Activated naive CD8-positive, alpha-beta T cell treated with anti-CD3 and anti-CD28 coated beads, Interleukin-2, amount 50 U/mL, for 16 hours (primary cell): ENCODE data around the gene DNAJC18.
"Not testable (repeated sequence)": the region's sequence is repeated elsewhere in the genome, so short reads cannot be mapped to it uniquely, and the experiment has no call there.

Source experiments
- DNase-seq: peaks from one replicate; pipeline ENCODE4 v3.0.0-alpha.2; 2020; ENCODE audit warnings: low read depth, low spot score

DNAJC18 gene

DNA sequence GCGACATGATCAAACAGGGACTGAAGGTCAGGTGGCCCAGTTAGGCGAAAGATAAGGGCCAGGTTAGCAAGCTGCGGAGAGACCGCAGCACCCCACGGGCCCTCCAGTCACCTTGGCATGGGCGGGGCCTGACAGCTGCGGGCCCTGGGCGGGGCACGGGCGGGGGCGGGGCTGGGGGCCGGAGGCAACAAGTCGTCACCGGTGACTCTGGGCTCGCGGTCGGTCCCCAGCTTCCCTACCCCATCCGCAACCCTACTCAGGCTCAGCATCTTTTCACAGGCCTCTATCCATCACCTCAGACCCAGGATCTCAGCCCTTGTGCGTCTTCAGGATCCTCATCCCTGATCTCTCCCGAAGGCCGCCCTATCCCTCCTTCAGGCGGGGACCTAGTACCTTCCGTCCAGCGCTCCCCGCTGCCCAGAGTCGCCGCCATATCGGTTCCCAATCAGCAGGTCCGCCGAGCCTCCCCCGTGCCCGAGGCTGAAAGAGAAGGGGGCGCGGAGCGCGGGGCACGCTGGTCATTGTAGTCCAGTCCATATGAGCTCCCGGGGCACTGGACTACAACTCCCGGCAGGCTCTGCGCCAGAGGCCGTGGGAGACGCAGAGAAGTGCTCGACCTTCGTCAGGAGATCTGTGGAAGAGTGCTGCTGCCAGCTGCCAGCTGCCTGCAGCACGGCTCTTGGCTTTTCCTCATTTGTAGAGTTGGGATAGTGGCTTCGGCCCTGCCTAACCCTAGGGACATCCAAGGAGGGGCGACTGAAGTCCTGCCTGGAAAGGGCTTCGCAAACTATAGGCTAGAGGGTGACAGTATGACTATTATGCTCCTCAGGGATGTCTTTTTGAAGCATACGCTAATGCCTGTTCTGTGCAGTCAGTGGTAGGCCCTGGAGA, at the start of gene DNAJC18:
DNAJC18 (minus strand) TSS at position 513 of the 891 bp plus-strand sequence; CDS start at position 433, 80 bp downstream.
- DNase-seq: peak; percentile 80

DNA sequence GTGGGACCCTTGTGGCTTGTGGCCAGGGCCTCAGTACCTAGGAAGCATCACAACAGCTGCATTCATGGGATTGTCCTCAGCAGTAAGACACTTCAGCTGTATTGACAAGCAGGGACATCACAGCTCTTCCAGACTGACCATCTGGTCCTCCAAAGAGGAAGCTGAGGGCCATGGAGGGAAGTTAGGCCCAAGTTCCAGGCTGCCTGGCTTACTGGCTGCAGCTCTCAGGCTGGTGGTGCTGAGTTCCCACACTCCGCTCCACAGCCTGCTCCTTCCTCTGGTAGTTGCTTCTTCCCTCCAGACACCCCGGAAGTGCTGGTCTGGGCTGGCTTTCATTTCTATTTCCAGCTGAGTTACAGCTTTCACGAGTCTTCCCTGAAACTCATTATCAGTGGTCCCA, 48.9 kb upstream of the DNAJC18 start:
- DNase-seq: no peak

GRCh38 chr5:139486201-139486600, 46.9 kb upstream of the DNAJC18 start:
- no peak for DNase-seq

DNA sequence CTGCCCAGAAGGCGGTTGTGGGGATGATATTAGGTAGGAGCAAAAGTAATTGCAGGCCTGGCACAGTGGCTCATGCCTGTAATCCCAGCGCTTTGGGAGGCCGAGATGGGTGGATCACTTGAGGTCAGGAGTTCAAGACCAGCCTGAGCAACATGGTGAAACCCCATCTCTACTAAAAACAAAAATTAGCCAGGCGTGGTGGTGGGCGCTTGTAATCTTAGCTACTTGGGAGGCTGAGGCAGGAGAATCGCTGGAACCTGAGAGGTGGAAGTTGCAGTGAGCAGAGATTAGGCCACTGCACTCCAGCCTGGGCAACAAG, 43.5 kb upstream of the DNAJC18 start:
- DNase-seq: not testable (repeated sequence)

- DNase-seq: no peak
These were observed 42.9 kb upstream of the DNAJC18 start, which contains the start of gene STING1 for GRCh38 chr5:139482050-139482889. Gene STING1 (minus strand): TSS chr5:139482758. CDS start chr5:139481704, 1,054 bp downstream.

DNA sequence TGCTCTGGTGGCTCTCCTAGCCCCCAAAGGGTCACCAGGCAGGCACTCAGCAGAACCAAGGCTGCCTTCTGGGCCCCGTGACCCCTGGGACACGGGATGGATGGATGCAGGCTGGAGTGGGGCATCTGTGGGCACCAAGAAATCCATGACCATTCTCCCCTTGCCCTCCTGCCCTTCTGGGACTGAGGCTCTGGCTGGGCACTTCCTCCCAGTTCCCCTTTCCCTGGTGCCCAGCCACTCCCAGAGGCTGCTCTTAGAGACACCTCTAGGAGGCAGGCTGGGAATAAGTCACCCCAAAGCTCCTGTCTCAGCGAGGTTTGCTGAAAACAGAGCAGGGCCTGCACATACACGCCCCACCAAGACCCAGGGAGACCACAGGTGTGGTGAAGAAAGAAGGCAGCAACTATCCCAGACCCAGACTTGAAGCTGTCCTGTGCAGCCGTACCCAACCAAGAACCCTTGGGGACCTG, 42.3 kb upstream of the DNAJC18 start:
- DNase-seq: no peak

DNA sequence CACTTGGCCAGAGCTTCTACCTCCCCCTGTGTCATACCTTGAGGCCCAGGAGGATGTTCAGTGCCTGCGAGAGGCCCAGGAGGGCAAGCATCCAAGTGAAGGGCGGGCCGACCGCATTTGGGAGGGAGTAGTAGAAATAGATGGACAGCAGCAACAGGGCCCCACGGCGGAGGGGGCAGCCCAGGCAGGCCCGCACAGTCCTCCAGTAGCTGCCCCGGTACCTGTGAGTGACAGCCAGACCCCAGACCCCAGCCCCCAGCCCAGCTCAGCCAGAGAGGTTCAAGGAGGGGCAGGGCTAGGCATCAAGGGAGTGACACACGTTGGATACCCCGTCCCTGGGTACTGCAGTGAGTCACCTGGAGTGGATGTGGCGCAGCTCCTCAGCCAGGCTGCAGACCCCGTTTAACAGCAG, 41.8 kb upstream of the DNAJC18 start:
- DNase-seq: no peak

DNA sequence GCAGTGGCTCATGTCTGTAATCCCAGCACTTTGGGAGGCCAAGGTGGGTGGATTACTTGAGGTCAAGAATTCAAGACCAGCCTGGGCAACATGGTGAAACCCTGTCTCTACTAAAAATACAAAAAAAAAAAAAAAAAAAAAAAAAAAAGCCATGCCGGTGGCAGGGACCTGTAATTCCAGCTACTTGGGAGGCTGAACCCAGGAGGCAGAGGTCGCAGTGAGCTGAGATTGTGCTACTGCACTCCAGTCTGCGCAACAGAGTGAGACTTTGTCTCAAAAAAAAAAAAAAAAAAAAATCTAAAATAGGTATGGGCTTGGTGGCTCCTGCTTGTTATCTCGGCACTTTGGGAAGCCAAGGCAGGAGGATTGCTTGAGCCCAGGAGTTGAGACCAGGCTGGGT, 40.4 kb upstream of the DNAJC18 start:
- DNase-seq: not testable (repeated sequence)

DNA sequence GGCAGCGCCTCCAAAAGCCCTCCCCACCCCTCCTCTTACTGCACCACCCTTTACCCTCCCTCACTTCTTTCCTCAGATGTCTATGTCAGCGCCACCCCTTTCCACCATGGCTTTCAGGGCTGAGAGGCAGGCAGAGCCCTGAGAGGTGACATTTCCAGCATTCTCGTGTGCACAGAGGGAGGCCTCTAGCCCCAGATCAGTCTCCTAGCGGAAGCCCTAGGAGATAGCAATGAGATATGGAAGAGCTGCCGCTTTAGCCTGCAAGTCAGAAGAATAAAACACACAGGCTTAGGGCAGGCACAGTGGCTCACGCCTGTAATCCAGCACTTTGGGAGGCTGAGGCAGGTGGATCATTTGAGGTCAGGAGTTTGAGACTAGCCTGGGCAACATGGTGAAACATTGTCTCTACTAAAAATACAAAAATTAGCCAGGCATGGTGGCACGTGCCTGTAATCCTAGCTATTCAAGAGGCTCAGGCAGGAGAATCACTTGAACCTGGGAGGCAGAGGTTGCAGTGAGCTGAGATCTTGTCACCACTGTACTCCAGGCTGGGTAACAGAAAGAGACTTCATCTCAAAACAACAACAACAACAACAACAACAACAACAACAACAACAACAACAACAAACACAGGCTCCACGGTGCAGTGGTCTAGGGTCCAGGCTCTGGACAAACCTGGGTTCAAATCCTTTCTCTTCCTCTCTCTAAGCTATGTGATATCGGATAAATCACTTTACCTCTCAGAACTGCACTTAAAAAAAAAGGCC, 39.5 kb upstream of the DNAJC18 start:
- not testable (repeated sequence) for DNase-seq

DNA sequence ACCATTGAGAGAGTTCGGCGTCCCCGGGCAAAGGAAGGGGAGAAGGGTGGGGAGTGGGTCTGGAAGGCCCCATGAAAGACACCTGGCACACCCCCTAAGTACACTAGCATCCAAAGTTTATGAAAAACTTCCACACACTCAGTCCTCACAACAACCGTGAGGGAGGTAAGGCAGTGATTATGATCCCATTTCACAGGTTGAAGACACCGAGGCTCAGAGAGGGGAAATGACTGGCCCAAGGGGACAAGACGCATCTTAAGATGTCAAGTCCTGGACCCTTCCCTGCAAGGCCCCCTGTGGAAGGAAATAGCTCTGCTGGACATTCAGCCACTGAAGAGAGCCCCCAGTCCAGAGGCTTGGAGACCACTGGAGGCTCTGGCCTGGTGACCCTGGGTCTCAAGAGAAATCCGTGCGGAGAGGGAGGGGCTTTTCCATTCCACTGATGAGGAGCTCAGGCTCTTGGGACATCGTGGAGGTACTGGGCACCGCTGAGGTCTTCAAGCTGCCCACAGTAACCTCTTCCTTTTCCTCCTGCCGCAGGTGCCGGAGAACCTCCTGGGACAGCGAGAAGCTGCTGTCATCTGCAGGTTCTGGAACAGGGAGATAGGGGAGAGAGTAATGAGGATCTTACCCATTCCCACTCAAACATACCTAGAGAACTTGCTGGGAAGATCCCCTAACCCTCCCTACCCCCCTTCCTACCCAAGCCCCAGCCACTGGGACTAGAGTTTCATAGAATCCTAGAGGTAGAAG, 36.7 kb upstream of the DNAJC18 start:
- no peak for DNase-seq

DNA sequence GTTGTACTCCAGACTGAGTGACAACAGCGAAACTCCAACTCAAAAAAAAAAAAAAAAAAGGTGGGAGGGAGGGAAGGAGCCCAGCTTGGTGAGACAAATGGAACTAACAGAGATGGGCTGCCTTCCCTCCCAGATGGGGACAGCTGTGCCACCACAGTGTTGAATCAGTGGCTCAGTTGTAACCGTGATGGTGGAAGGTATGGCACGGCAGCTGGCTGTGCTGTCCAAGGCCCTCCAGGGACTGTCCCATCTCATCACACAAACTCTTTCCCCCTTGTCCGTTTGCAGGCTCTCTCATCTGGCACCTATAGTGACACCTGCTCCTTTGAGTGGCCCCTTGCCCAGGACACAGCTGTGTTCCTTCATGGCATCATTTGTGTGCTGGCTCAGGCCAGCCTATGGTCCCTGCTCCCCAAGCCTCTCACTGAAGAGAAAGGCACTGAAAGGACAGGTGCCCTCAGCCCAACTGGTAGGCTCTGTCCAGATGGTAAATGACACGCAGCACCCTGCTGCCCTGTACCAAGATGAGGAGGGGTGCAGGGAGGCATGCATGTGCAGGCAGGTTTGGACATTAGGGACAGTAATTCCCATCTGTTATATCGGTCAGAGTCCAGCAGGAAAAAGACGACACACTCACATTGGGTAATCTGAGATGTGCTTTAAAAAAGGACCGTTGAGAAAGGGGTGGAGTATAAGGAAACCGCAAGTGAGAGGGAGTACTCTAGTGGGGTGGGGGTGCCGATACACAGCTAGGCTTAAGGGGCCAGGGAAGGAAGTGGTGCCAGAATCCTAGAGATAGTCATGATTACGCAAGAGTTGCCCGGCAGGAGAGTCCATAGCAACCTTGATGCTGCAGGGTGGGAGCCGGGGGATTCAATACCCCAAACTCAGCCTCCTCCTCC, 35.8 kb upstream of the DNAJC18 start:
- DNase-seq: no peak

GRCh38 chr5:139473565-139473964, 34.2 kb upstream of the DNAJC18 start:
- no peak for DNase-seq

DNA sequence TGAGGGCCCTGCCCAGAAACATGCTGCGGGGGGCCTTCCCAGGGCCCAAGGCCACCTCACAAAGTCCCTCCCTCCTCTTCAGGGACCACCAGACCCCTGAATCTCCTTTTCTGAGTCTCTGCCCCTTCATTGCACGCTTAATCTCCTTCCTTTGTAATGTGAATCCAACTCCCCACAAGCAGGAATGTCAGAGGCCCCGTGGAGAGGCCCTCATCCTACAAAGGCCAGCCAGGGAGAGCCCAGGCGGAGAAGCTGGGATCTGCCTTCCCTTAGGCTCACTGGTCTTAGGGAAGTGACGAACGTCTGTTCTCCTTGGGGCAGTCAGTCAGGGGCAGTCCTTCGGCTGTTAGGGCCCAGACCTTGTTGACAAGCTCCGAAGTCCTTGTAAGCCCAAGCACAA, 33.8 kb upstream of the DNAJC18 start:
- no peak for DNase-seq

DNA sequence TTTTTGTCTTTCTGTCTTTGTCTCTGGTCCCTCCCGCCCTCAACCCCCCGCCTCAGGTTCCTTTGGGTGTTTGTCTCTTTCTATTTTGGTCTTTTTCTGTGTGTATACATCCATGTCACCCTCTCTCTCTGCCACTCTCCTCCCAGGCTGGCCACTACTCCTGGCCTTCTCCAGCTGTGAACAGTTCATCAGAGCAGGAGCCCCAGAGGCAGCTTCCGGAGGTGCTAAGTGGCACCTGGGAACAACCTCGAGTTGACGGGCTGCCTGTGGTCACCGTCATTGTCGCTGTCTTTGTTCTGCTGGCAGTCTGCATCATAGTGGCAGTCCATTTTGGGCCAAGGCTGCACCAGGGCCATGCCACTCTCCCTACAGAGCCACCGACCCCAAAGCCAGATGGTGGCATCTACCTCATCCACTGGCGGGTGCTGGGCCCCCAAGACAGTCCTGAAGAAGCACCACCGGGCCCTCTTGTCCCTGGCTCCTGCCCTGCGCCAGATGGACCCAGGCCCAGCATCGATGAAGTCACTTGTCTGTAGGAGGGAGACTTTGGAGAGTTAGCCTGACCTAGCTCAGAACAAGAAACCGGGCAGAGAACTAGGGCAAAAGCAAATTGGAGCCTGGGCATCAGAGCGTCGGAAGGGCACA, 33.2 kb upstream of the DNAJC18 start:
- no peak for DNase-seq

DNA sequence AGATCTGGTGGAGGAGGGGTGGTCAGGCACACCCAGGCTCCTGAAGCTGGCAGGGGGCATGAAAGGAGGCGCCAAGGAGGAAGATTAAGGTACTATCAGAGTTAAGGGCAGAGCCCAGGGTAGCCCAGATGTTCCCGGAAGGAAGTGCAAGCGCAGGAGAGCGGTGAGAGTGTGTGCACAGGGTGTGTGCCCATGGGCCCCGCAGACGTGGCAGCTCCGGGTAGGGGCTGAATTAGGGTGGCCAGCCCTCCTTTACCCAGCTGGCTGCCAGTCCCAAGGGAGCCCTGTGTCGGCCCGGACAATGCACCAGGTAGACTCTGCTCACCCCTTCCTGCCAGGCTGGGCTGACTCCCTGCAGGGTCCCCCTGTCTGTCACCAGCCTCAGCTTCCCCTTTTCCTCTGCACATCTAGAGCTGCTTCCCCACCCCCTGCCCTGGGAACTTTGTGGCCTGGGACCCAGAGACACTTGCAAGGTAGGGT, 31.5 kb upstream of the DNAJC18 start, which contains the start of gene SMIM33:
SMIM33 (plus strand) TSS at position 184 of the 480 bp plus-strand sequence; CDS start at position 302, 118 bp downstream.
- DNase-seq: no peak

DNA sequence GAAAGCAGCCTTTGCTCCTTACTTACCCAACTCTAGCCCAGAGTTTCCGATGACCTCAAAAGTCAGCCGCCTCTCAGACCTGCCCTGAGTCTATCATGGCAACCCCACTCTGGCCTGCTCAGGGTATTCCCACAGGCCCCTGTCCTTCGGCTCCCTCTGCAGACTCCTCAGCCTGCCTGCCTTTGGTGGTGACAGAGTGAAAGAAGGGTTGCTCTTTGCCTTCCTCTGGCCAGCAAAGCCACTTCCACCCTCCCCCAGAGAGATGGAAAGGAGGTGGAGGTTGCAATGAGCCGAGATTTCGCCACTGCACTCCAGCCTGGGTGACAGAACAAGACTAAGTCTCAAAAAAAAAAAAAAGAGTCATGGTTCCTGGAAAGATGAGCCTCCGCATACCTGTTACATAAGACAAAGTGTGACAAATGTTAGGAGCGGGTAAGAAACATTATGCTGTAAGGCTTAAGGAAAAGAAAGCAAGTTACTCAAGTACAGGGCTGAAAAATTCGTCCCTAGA, 29.2 kb upstream of the DNAJC18 start:
- no peak for DNase-seq

- DNase-seq: no peak
These were observed 23.4 kb upstream of the DNAJC18 start, which contains the start of gene ECSCR for GRCh38 chr5:139462586-139463276. Gene ECSCR (minus strand): TSS chr5:139462743. CDS start chr5:139462670, 73 bp downstream.

GRCh38 chr5:139461698-139462097, 22.4 kb upstream of the DNAJC18 start:
- DNase-seq: no peak
